Measurements from ENCODE around the gene ARHGEF10L.

Gene ARHGEF10L

GRCh38 chr1:17524645-17525044 lies 14.9 kb upstream of the ARHGEF10L start:
- DNase-seq = no peak

GRCh38 chr1:17525996-17526686 lies 13.4 kb upstream of the ARHGEF10L start:
- no peak for DNase-seq

DNA sequence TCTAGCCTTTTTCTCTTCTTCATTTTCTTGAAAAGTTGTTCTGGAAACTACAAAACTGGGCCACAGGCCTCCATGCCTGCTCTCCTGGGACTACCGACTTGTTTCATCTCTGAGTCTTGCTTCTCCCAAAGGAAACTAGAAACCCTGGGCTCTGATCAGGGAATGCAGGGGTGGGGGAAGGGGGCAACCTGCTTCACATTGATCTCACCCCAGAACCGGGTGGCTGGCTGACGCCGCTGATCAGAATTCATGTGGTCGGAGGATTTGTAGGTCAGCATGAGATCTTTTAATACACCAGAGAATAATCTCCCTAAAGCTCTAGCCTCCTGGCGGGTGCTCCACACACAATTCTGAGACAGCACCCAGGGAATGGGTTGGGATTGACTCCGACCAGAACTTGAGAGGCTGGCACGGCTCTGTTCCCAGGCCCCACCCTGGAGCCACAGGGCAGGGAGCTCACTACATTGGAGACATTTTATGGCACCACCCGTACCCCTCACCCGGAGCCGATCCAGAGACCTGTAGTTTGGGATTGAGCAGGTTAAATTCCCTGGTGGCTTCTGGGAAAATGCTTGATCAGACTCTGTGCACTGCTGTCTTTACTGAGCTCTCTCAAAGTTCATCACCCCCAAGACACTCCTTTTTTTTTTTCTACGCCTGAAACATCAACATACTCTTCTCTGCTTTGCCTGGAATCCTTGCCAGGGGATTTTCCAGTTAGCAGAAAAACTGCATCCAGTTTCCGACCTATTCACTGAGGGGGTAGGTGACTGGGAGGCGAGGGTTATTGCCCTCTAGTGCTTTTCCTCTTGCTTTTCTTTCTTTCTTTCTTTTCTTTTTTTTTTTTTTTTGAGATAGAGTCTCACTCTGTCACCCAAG lies 12.2 kb upstream of the ARHGEF10L start:
- no peak for DNase-seq

GRCh38 chr1:17529381-17529780 lies 10.1 kb upstream of the ARHGEF10L start:
- no peak for DNase-seq

GRCh38 chr1:17531343-17531681 lies 8.2 kb upstream of the ARHGEF10L start:
- no peak for DNase-seq

DNA sequence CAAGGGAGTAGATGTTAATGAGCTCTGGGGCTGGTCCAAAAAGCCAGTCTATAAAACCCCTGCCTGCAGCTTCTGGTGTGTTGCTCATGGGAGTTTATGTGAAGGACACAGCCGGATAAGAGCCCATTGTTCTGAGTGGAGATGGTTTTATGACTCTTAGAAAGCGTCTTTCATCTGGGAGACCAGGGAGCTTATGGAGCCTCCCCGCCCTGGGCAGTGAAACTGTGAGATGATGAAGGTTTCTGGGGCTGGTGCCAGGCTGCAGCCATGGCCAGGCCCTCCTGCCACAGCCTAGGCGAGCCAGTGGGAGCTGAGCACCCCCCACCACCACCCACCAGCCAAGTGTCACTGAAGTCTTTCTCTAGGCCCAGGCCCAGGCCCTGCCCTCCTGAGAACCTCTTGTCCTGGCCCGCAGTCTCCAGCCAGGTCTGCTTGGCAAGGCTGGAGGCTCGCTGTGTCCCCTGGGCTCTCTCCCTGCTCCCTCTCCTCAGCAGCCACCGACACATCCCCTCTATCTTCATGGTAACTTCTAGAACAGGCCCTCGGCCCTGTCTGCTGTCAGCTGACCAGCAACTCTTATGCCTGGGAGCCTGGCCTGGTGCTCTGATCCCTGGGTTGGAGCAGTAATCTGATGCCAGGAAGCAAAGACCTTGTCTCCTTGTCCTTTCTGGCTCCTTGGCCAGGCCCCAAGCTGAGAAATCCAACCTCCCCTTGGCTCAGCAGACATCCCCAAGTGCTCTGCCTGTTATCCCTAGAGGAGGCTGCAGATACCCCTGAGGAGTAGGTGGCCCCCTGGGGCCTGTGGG lies 7.6 kb upstream of the ARHGEF10L start:
- DNase-seq = no peak

GRCh38 chr1:17533201-17533600 lies 6.3 kb upstream of the ARHGEF10L start:
- no peak for DNase-seq

- no peak for DNase-seq
Measured at GRCh38 chr1:17535300-17535936, 4.1 kb upstream of the ARHGEF10L start.

DNA sequence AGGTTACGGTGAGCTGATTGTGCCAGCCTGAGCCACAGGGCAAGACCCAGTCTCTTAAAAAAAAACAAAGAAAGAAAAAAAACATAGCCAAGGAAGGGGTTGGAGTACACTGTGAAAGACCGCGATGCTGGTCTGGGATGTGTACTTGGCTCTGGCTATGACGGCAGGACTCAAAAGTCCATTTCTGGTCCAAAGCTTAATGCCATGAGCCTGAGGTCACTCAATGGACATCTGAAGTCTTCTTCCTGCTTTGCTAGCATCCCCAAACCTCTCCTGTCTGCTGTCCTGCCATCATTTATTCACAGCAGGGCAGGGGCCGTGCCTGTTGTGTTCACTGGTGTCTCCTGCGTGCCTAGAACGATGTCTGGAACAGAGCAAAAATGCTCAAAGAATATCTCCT lies 1.5 kb upstream of the ARHGEF10L start:
- no peak for DNase-seq

GRCh38 chr1:17538428-17539117 lies 925 bp upstream of the ARHGEF10L start:
- no peak for DNase-seq

- no peak for DNase-seq
Measured at GRCh38 chr1:17539118-17539476, 401 bp upstream of the ARHGEF10L start.

DNA sequence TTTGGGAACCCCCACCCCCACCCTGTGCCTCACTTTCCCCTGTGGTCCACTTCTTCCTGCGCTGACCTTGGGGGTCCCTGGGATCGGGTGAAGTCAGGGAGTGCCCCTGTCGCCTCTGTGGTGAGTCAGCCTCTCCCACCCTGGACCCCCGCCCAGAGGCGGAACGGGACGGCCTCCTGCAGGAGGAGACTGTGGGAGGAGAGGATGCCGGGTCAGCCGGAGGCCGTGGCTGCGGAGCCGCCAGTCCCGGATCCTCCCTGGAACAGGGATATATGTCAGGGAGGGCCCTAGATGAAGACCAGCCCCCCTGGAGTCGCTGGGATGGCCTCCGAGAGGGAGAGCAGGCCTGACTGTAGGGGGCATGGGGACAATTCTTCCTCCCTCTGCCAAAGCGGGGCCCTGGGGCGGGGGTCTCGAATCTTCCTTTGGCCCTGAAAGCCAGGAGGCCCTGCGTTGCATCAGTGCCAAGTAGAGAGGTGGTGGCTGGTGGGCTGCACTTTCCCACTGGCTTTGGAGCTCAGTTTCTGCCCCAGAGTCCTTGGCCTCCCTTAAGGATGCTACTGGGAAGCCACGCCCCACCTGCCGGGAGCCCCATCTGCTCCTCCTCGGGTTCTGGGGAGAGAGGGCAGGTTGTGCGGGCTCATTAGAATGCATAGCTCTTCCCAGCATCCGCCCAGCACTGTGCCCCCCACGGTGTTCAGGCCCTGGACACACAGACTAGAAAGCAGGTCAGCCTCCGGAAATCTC lies 930 bp downstream of the ARHGEF10L start:
- DNase-seq = no peak

DNA sequence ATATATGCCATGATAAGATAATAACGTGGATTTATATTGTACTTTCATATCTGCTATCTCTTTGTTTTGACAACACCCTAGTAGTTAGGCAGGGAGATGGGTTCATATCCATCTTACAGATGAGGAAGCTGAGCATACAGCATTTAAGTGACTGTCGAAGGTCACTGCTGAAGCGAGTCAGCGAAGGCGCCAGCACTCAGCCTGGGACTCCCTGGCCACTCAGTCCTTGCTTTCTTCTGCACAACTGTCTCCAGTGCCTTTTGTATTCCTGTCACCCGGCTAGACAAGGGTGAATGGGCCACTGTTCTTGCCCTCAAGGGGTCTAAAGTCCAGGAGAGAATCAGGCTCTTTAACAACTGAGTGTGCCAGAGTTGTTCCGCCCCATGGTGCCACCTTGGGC lies 3.1 kb downstream of the ARHGEF10L start:
- no peak for DNase-seq

DNA sequence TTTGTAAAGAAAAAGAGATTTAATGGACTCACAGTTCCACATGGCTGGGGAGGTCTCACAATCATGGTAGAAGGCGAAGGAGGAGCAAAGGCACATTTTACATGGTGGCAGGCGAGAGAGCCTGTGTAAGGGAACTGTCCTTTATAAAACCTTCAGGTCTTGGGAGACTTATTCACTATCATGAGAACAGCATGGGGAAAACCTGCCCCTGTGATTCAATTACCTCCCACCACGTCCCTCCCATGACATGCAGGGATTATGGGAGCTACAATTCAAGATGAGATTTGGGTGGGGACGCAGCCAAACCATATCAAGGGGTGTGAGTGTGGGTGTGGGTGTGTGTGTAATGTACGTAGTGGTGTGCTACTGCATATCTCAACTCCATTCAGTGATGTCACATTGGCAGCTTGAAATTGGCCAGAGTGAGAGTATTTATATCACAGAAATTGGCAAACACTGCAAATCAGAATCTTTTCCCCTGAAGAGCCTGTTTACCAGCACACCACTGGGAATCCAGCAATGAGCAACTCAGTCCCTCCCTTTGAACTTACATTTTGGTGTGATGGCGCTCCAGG lies 5.4 kb downstream of the ARHGEF10L start:
- no peak for DNase-seq

- DNase-seq = no peak
Measured at GRCh38 chr1:17545356-17545755, 5.9 kb downstream of the ARHGEF10L start.

DNA sequence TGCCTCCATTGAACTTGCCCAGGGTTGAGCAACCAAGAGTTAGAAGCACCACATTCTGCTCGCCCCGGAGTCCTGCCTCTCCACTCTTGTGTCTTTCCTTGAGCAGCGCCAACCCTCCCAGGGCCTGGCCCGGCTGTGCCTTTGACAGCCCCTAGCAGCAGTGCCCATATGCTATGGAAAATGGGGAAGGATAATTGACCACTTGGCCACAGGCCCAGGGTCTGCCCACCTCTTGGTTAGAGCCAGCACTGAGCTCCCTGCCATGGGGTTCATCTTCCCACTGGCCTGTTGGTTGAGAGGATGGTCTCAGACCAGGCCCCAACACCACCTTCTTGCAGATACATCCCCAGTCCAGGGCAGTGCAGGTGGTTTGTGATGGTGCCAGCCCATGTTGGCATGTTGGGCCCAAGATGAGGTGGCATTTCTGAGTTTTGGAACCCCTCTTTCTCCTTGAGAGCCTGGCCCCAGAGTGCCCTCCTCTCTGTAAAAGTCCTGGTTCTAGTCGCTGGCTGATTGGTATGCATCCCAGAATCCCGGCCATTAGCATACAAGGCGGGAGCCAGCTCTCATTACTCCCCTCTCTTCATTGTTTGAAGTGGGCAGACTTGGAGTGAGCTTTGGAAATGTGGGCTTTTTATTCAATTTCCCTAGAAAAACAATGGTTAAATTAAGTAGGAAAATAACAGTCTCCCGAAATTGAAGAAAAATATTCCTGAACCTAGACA lies 7.6 kb downstream of the ARHGEF10L start:
- no peak for DNase-seq

- DNase-seq = no peak
Measured at GRCh38 chr1:17549384-17549783, 9.9 kb downstream of the ARHGEF10L start.

GRCh38 chr1:17550729-17551584 lies 11.5 kb downstream of the ARHGEF10L start:
- no peak for DNase-seq

- no peak for DNase-seq
Measured at GRCh38 chr1:17551755-17552234, 12.3 kb downstream of the ARHGEF10L start.
